Posterior cingulate gyrus (tissue), 11 donors: Measurements from ENCODE around the gene OR4D2.

Experiments used
- DNase-seq, 10 donors: peaks; one replicate each; pipeline versions ENCODE4 v3.0.0 to v3.0.0-alpha.2; 2020 to 2021; ENCODE audit warnings: mixed read lengths in 3 of 10
- intact Hi-C: fragments of 100-400 bp; cut with DNase I; formaldehyde crosslinking; loops from one replicate; pipeline ENCODE4 v1.15.1; 2023

Gene OR4D2

GRCh38 chr17:58205936-58206335 lies 39.2 kb downstream of the OR4D2 start:
- intact Hi-C loops: no loop called here
- no peak for DNase-seq

- no peak for DNase-seq
- intact Hi-C loops: no loop called here
Observed at GRCh38 chr17:58207451-58207850, 40.7 kb downstream of the OR4D2 start.

GRCh38 chr17:58208344-58208743 lies 41.6 kb downstream of the OR4D2 start:
- DNase-seq: no peak
- intact Hi-C loops: no loop called here

GRCh38 chr17:58210922-58211321 lies 44.1 kb downstream of the OR4D2 start:
- intact Hi-C loops: no loop called here
- DNase-seq: no peak

- intact Hi-C loops: no loop called here
- no peak for DNase-seq
Observed at GRCh38 chr17:58215685-58216084, 48.9 kb downstream of the OR4D2 start.

- intact Hi-C loops: no loop called here
- no peak for DNase-seq
Observed at GRCh38 chr17:58217766-58218165, 51.0 kb downstream of the OR4D2 start.

- DNase-seq: peak; percentile 93 to 99 (median 94)
- intact Hi-C loops: no loop called here
Observed at GRCh38 chr17:58219007-58219788, 52.4 kb downstream of the OR4D2 start, which contains the start of gene MKS1. Gene MKS1, minus strand, starts transcription at chr17:58219255. Its CDS starts 25 bp downstream, at chr17:58219230.

- no peak for DNase-seq
- intact Hi-C loops: no loop called here
Observed at GRCh38 chr17:58219789-58220183, 53.0 kb downstream of the OR4D2 start.
